H1 (cell line): ENCODE measurements around the gene KSR2. TPM values are rescaled to one million over a fixed set of nuclear protein-coding genes. Genes with fewer than 3 reads are reported as not detected.

Experiments
- CTCF ChIA-PET: fragments of 300-600 bp; sonication (Branson Sonifier 250); formaldehyde crosslinking; loops from one replicate; lab custom pipeline; 2021; ENCODE audit not compliant: partially characterized antibody; lab: Charles Lee
- POLR2A ChIA-PET: fragments of 300-600 bp; sonication (Branson Sonifier 250); formaldehyde crosslinking; loops from one replicate; lab custom pipeline; 2021; ENCODE audit warnings: inconsistent platforms; ENCODE audit not compliant: partially characterized antibody; lab: Charles Lee
- DNase-seq, 2 experiments: peaks; one replicate each; pipeline versions ENCODE4 v3.0.0 to v3.0.0-alpha.2; 2010 to 2022; ENCODE audit warnings: low spot score in 2 of 2, low read depth in 1 of 2, mixed read lengths in 1 of 2
- FAIRE-seq: peaks from 2 replicates; lab custom pipeline; 2011; peaks lifted over from hg19 to GRCh38; lab: Jason Lieb, UNC
- H2AFZ ChIP-seq: 2 replicates; pipeline ENCODE4 v1.8.1; 2012; ENCODE audit warnings: low read length, inconsistent platforms
- H2AK5ac ChIP-seq: 2 replicates; pipeline ENCODE4 v1.6.1; 2013; ENCODE audit warnings: low read depth, low read length
- H2BK120ac ChIP-seq: replicated peaks from 2 replicates; pipeline ENCODE3; 2013; ENCODE audit warnings: low read depth, low read length, inconsistent platforms
- H2BK12ac ChIP-seq: 2 replicates; pipeline ENCODE4 v1.6.1; 2013; ENCODE audit warnings: low read depth, low read length
- H2BK15ac ChIP-seq: 2 replicates; pipeline ENCODE4 v1.6.1; 2013; ENCODE audit warnings: low read length
- H2BK20ac ChIP-seq: 2 replicates; pipeline ENCODE4 v1.6.1; 2013; ENCODE audit warnings: low read length
- H2BK5ac ChIP-seq: 2 replicates; pipeline ENCODE4 v1.6.1; 2013; ENCODE audit warnings: low read depth, low read length
- H3K14ac ChIP-seq: 2 replicates; pipeline ENCODE4 v1.6.1; 2013; ENCODE audit warnings: inconsistent platforms; ENCODE audit not compliant: insufficient read length
- H3K18ac ChIP-seq: 2 replicates; pipeline ENCODE4 v1.6.1; 2013; ENCODE audit warnings: low read length; ENCODE audit errors: extremely low read depth
- H3K23ac ChIP-seq: 2 replicates; pipeline ENCODE4 v1.6.1; 2013; ENCODE audit warnings: inconsistent platforms; ENCODE audit not compliant: insufficient read length
- H3K23me2 ChIP-seq: 2 replicates; pipeline ENCODE4 v1.6.1; 2013; ENCODE audit warnings: low read depth, low read length
- H3K27ac ChIP-seq: 2 replicates; pipeline ENCODE4 v1.6.1; 2011; ENCODE audit warnings: low read depth, low read length, inconsistent platforms
- H3K27me3 ChIP-seq, 4 experiments: replicated peaks in 1 of 4; 1 replicate in 1 of 4; 2 replicates in 3 of 4; pipeline versions ENCODE4 v1.6.1 to v1.8.1; 2011 to 2013; ENCODE audit warnings: low read length in 3 of 4, mild to moderate bottlenecking in 3 of 4, inconsistent platforms in 2 of 4, mixed read lengths in 2 of 4, moderate library complexity in 1 of 4; ENCODE audit not compliant: control insufficient read depth in 3 of 4, insufficient read depth in 3 of 4; ENCODE audit errors: extremely low read depth in 1 of 4
- H3K36me3 ChIP-seq, 4 experiments: 2 replicates each; pipeline versions ENCODE4 v1.6.1 to v1.8.1; 2011 to 2013; ENCODE audit warnings: mild to moderate bottlenecking in 4 of 4, low read length in 3 of 4, moderate library complexity in 2 of 4, control low read depth in 1 of 4, inconsistent platforms in 1 of 4; ENCODE audit not compliant: insufficient read depth in 4 of 4, control insufficient read depth in 2 of 4
- H3K4ac ChIP-seq: replicated peaks from 2 replicates; pipeline ENCODE3; 2013; ENCODE audit warnings: low read length, low read depth, mixed read lengths, inconsistent platforms; ENCODE audit not compliant: insufficient read length
- H3K4me1 ChIP-seq, 4 experiments: replicated peaks in 1 of 4; 1 replicate in 1 of 4; 2 replicates in 3 of 4; pipeline versions ENCODE4 v1.6.1 to v1.8.1; 2011 to 2013; ENCODE audit warnings: low read length in 3 of 4, inconsistent platforms in 2 of 4, mixed read lengths in 1 of 4; ENCODE audit not compliant: insufficient read depth in 4 of 4, control insufficient read depth in 3 of 4
- H3K4me2 ChIP-seq, 2 experiments: 2 replicates each; pipeline versions ENCODE4 v1.6.1 to v1.8.1; 2011 to 2013; ENCODE audit warnings: low read depth in 2 of 2, low read length in 2 of 2, control low read depth in 1 of 2, inconsistent platforms in 1 of 2, mild to moderate bottlenecking in 1 of 2; ENCODE audit not compliant: insufficient read depth in 1 of 2
- H3K4me3 ChIP-seq, 4 experiments: fragments of 200-600, 300-600 bp in 1 of 4; sonication (generic), shearing (Covaris generic), sonication (Bioruptor Twin) in 1 of 4; 2 replicates each; pipeline versions ENCODE4 v1.5.1 to v1.8.1; 2011 to 2016; ENCODE audit warnings: low read length in 4 of 4, low read depth in 3 of 4, control low read depth in 2 of 4, inconsistent platforms in 2 of 4, mild to moderate bottlenecking in 2 of 4, mixed read lengths in 1 of 4, moderate library complexity in 1 of 4; ENCODE audit not compliant: insufficient read depth in 2 of 4; ENCODE audit errors: extremely low read depth in 1 of 4
- H3K56ac ChIP-seq: replicated peaks from 2 replicates; pipeline ENCODE3; 2013; ENCODE audit warnings: low read depth, mild to moderate bottlenecking, mixed read lengths, low read length, inconsistent platforms; ENCODE audit not compliant: insufficient read length
- H3K79me1 ChIP-seq: 2 replicates; pipeline ENCODE4 v1.6.1; 2013; ENCODE audit warnings: low read depth, low read length, control low read depth
- H3K79me2 ChIP-seq, 2 experiments: 2 replicates each; pipeline versions ENCODE4 v1.6.1 to v1.8.1; 2012 to 2013; ENCODE audit warnings: low read length in 2 of 2, mild to moderate bottlenecking in 2 of 2, inconsistent platforms in 1 of 2; ENCODE audit not compliant: insufficient read depth in 2 of 2, control insufficient read depth in 1 of 2
- H3K9ac ChIP-seq, 4 experiments: replicated peaks in 1 of 4; 1 replicate in 1 of 4; 2 replicates in 3 of 4; pipeline versions ENCODE4 v1.6.1 to v1.8.1; 2011 to 2013; ENCODE audit warnings: low read depth in 3 of 4, low read length in 3 of 4, control low read depth in 2 of 4, mild to moderate bottlenecking in 2 of 4, moderate library complexity in 2 of 4, inconsistent platforms in 1 of 4; ENCODE audit errors: extremely low read depth in 1 of 4
- H3K9me3 ChIP-seq, 2 experiments: 2 replicates each; pipeline versions ENCODE4 v1.6.1 to v1.8.1; 2012 to 2013; ENCODE audit warnings: mild to moderate bottlenecking in 2 of 2, moderate library complexity in 2 of 2, control low read depth in 1 of 2, inconsistent platforms in 1 of 2, low read depth in 1 of 2, low read length in 1 of 2, mixed read lengths in 1 of 2; ENCODE audit not compliant: insufficient read depth in 2 of 2
- H4K20me1 ChIP-seq, 2 experiments: replicated peaks in 1 of 2; 2 replicates each; pipeline versions ENCODE3 to v1.8.1; 2011 to 2013; ENCODE audit warnings: inconsistent platforms in 2 of 2, low read length in 2 of 2, mild to moderate bottlenecking in 1 of 2; ENCODE audit not compliant: insufficient read depth in 2 of 2, control insufficient read depth in 1 of 2
- H4K5ac ChIP-seq: 2 replicates; pipeline ENCODE4 v1.6.1; 2013; ENCODE audit warnings: low read length, low read depth, mixed read lengths, inconsistent platforms; ENCODE audit not compliant: insufficient read length
- H4K8ac ChIP-seq: 2 replicates; pipeline ENCODE4 v1.8.0; 2013; ENCODE audit warnings: mild to moderate bottlenecking, moderate library complexity, low read length, inconsistent platforms; ENCODE audit not compliant: insufficient read depth; ENCODE audit errors: extremely low read depth
- H4K91ac ChIP-seq: replicated peaks from 2 replicates; pipeline ENCODE3; 2013; ENCODE audit warnings: low read length, mixed read lengths, inconsistent platforms; ENCODE audit not compliant: insufficient read length
- BCL11A ChIP-seq, 2 experiments: IDR thresholded peaks; one replicate each; pipeline ENCODE4 v1.6.1; 2011; ENCODE audit warnings: low read depth in 2 of 2, low read length in 2 of 2, mild to moderate bottlenecking in 2 of 2
- CBX5 ChIP-seq: fragments of 300-800, 300-1000 bp; sonication (generic); IDR thresholded peaks from 2 replicates; pipeline ENCODE4 v1.7.1; 2016; ENCODE audit warnings: antibody characterized with exemption, low read length, low read depth
- EZH2 ChIP-seq: fragments of 200-600 bp; sonication (generic); IDR thresholded peaks from 2 replicates; pipeline ENCODE4 v1.7.1; 2012; ENCODE audit warnings: low read depth, mild to moderate bottlenecking, moderate library complexity, low read length, inconsistent platforms; ENCODE audit not compliant: severe bottlenecking
- GABPA ChIP-seq: IDR thresholded peaks from 2 replicates; pipeline ENCODE4 v1.6.1; 2011; ENCODE audit warnings: mild to moderate bottlenecking, low read length, moderate library complexity, borderline replicate concordance; ENCODE audit not compliant: insufficient read depth
- GTF2F1 ChIP-seq: IDR thresholded peaks from 2 replicates; pipeline ENCODE4 v1.6.1; 2012; ENCODE audit warnings: low read depth, low read length, improper control_type of control experiment, borderline replicate concordance
- MAFK ChIP-seq: IDR thresholded peaks from 2 replicates; pipeline ENCODE4 v1.6.1; 2012; ENCODE audit warnings: low read depth, mild to moderate bottlenecking, improper control_type of control experiment, low read length
- NANOG ChIP-seq: IDR thresholded peaks from 2 replicates; pipeline ENCODE4 v1.6.1; 2011; ENCODE audit warnings: low read length, low read depth, mild to moderate bottlenecking, inconsistent platforms; ENCODE audit not compliant: insufficient read depth, poor library complexity, severe bottlenecking
- POLR2A ChIP-seq, 2 experiments: IDR thresholded peaks; 1 replicate in 1 of 2; 2 replicates in 1 of 2; pipeline ENCODE4 v1.6.1; 2011; ENCODE audit warnings: low read depth in 2 of 2, low read length in 2 of 2, mild to moderate bottlenecking in 2 of 2; ENCODE audit errors: control extremely low read depth in 1 of 2
- RNF2 ChIP-seq: fragments of 200-900, 300-1000 bp; sonication (generic); IDR thresholded peaks from 2 replicates; pipeline ENCODE4 v1.7.1; 2016; ENCODE audit warnings: borderline replicate concordance, low read depth, mild to moderate bottlenecking, antibody characterized with exemption, low read length; ENCODE audit not compliant: poor library complexity, severe bottlenecking; ENCODE audit errors: missing control alignments
- SAP30 ChIP-seq: fragments of 300-600 bp; sonication (generic); IDR thresholded peaks from 2 replicates; pipeline ENCODE4 v1.7.1; 2012; ENCODE audit warnings: low read length, moderate library complexity, mild to moderate bottlenecking, inconsistent platforms; ENCODE audit not compliant: insufficient read depth, insufficient replicate concordance
- SIRT6 ChIP-seq: IDR thresholded peaks from one replicate; pipeline ENCODE4 v1.7.1; 2012; ENCODE audit warnings: low read length, inconsistent platforms
- SRF ChIP-seq: IDR thresholded peaks from 2 replicates; pipeline ENCODE4 v1.6.1; 2011; ENCODE audit warnings: mild to moderate bottlenecking, low read depth, low read length, moderate library complexity
- TAF7 ChIP-seq: optimal IDR thresholded peaks from 2 replicates; pipeline ENCODE3; 2011; ENCODE audit warnings: low read depth, mild to moderate bottlenecking, inconsistent platforms, low read length, moderate library complexity, borderline replicate concordance
- TBP ChIP-seq: IDR thresholded peaks from 2 replicates; pipeline ENCODE4 v1.6.1; 2011; ENCODE audit warnings: low read depth, low read length, improper control_type of control experiment
- WGBS, 2 experiments: shearing (Covaris generic) in 1 of 2; methylation state at CpG; one replicate each; pipeline versions ENCODE4 v1.1.6 to v1.1.7; 2013 to 2015; ENCODE audit warnings: low lambda C conversion rate in 2 of 2, mixed read lengths in 2 of 2, inconsistent platforms in 1 of 2, low coverage in 1 of 2, missing lambda C conversion rate in 1 of 2; ENCODE audit not compliant: insufficient replicate concordance in 2 of 2, insufficient coverage in 1 of 2, insufficient read length in 1 of 2; ENCODE audit errors: extremely low coverage in 1 of 2, missing lambda C conversion rate in 1 of 2; 5-methylcytosine and 5-hydroxymethylcytosine counted together
- polyA plus RNA-seq, 7 experiments: library from polyadenylated mRNA; depleted of rRNA in 3 of 7; stranded (reverse) in 5 of 7; unstranded in 2 of 7; fragments of >200 nt in 5 of 7; fragments of 200-250 nt in 2 of 7; gene quantifications; 1 replicate in 5 of 7; 2 replicates in 1 of 7; 4 replicates in 1 of 7; pipeline versions ENCODE4 v1.2.1 to v1.2.3, GENCODE V29; 2011 to 2013; ENCODE audit warnings: missing spikeins in 2 of 7, mixed read lengths in 2 of 7
- total RNA-seq: library from RNA; stranded (reverse); fragmentation: NEBNext Ultra II Directional; extraction: Animal tissue kit (Norgen Biotek cat#: 25700); gene quantifications from 2 replicates; pipeline ENCODE4 v1.2.1, GENCODE V29; 2021

The KSR2 gene
- total and polyA plus RNA-seq, 2 of the 8 experiments (the other 6 are each of a cell fraction or from before 2014, with no cell fraction given), result 0.74 to 2.2 TPM

DNA sequence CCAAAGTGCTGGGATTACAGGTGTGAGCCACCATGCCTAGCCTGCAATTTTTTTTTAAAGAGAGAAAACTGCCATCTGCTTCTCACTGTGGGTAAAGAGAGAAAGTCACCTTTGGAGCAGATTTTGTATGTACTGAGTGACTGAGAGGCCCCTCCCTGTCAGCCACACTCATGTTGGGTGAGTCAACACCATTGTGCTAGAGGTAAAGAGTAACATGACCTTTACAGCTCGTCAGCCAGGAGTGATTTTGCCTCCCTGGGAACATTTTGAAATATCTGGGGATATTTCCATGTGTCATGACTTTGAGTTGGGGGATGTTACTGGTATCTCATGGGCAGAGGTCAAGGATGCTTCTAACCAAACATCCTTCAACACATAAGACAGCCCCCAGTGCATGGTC lies 115.2 kb downstream of the KSR2 start:
- Histone ChIP-seq H3K4me3 (no peak overlapping the region), H2BK15ac (no peak overlapping the region), H3K14ac (no peak overlapping the region), H4K91ac (no peak overlapping the region), H2AFZ (no peak overlapping the region), H3K36me3 (no peaks in the 10 kb centered on the region), H3K4me2 (no peak overlapping the region), H4K8ac (no peak overlapping the region), H3K9ac (no peak overlapping the region; a peak in 1 of 7 replicates), H2AK5ac (no peak overlapping the region), H3K79me1 (no peaks in the 10 kb centered on the region; the same call in 1 of the 2 replicates), H3K27ac (no peak overlapping the region), H2BK5ac (no peak overlapping the region), H3K27me3 (no peaks in the 10 kb centered on the region), H4K5ac (no peak overlapping the region), H3K4me1 (no peaks in the 10 kb centered on the region), H3K56ac (no peak overlapping the region), H3K18ac (no peak overlapping the region), H2BK20ac (no peak overlapping the region), H3K4ac (no peak overlapping the region), H2BK12ac (no peak overlapping the region), H3K79me2 (no peaks in the 10 kb centered on the region), H2BK120ac (no peak overlapping the region), H3K23me2 (peaks cover 2% of the 10 kb centered on the region; the same call in 1 of the 2 replicates), H4K20me1 (no peaks in the 10 kb centered on the region), H3K9me3 (no peaks in the 10 kb centered on the region), H3K23ac (no peak overlapping the region)
- POLR2A ChIA-PET, result interaction anchor here (0.6 kb wide), 1 partner anchor 34 kb away, joined by 3 read pairs; no protein-coding TSS in a partner anchor
- DNase-seq, result no peak
- FAIRE-seq, result no peak
- CTCF ChIA-PET, result interaction anchor here (0.7 to 5.6 kb wide), 14 partner anchors 10 to 486 kb away, joined by 3 to 31 read pairs (median 3); no protein-coding TSS in a partner anchor
- 85% methylated on average over 1 of the region's 1 CpG; no CpG with 5 or more reads in 1 of the 2 experiments for WGBS, 2 experiments
- no peak for TF ChIP-seq MAFK
- TF ChIP-seq RNF2, result no peak
- no peak for TF ChIP-seq BCL11A (IDR thresholded peaks at IDR 0.05; ENCODE audit: low read depth in 2 of 2, low read length in 2 of 2)
- TF ChIP-seq CBX5, result no peak
- TF ChIP-seq SRF, result no peak
- no peak for TF ChIP-seq TBP
- TF ChIP-seq NANOG, result no peak
- no peak for TF ChIP-seq GABPA
- no peak for TF ChIP-seq POLR2A (IDR thresholded peaks at IDR 0.05; ENCODE audit: control extremely low read depth in 1 of 2, low read depth in 2 of 2, low read length in 2 of 2)
- TF ChIP-seq SAP30, result no peak
- no peak for TF ChIP-seq SIRT6
- no peak for TF ChIP-seq TAF7
- TF ChIP-seq GTF2F1, result no peak
- TF ChIP-seq EZH2, result no peak
